CD4-positive, alpha-beta T cell treated with Interleukin-6 for 4 hours (primary cell): ENCODE data around the gene PRR5.

Source experiments
- DNase-seq: peaks from one replicate; pipeline ENCODE4 v3.0.0-alpha.2; 2020; ENCODE audit warnings: mixed read lengths

Gene PRR5

DNA sequence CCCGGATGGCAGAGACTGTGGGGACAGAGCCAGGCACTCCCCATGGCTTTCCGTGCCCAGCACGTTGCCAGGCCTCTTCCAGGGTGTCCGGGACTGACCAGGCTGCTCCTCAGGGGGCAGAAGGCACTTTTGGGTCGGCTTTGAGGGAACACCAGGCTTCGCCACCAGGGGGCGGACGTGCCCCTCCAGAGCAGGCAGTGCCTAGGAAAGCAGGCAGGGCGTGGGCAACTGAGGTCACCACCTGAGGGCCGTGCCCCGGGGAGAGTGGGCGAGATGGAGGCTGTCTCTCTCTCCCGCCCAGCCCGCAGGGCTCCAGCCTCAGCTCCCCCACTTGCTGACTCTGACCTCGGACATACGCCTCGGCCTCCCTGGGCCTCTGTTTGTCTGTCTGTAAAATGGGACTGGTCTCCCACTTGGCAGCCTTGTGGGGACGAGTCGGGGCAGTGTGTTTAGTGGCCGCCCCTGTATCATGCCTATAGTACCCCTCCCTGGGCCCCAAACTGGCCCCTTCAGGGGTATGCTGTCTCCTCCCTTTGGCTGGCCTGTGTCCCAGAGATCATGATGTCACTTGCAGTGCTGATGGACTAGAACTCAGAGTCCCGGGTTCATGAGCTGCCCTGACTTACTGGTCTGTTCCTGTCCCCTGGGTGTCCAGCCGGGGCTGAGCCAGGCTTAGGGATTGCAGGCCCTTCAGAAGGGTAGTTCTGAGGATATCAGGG lies 4.4 kb upstream of the PRR5 start:
- DNase-seq: peak; percentile 90

DNA sequence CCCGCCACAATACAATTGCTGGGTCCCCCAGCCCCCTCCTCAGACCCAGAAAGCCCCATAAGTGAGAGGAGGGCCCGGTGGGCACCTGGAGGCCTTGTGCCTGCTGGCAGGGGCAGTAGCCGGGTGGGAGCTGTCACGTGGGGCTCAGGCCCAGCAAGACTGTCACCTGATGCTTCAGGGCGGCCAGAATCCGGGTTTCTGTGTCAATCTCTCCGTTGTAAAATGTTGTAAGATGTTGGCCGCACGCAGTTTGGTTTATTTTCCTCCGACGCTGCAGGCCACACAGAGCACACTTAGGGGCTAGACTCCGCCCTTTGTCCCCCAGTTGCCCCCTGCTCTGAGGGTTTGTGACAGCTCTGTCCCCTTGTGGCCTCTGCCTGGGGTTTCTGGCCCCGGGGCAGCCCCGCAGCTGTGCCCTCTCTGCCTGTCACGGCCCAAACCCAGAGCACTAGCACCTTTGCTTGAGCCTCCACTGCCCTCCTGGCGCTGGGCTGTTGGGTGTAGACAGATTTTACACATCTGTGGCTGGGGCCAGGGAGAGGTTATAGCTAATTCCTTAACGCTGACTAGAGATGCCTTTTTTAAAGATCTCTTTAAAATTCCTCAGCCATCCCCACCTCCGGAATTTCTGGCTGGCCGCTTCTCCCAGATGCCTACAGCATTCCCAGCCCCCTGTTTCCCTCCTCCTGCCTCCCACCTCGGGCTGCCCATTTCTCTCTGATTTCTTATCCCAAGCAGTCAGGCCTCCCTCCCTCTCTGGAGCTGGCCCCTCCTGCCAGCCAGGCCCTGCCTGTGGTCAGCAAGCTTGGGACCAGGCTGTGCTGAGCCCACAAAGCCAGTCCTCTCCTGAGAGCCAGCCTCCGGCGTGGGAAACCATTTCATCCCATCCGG lies 3.2 kb upstream of the PRR5 start:
- no peak for DNase-seq

DNA sequence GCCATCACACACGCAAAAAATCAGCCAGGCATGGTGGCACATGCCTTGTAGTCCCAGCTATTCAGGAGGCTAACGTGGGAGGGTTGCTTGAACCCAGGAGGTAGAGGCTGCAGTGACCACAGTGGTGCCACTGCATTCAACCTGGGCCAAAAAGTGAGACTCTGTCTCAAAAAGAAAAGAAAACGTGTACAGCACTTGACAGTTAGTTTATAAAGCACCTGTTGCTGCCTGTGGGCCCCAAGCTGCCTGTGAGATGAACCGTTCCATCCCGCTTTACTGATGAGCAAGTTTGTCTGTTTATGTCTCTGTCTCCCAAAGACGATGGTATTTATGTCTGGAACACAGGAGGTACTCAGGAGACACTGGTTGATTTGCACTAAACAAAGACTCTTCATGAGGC lies 1.5 kb upstream of the PRR5 start:
- DNase-seq: no peak

DNA sequence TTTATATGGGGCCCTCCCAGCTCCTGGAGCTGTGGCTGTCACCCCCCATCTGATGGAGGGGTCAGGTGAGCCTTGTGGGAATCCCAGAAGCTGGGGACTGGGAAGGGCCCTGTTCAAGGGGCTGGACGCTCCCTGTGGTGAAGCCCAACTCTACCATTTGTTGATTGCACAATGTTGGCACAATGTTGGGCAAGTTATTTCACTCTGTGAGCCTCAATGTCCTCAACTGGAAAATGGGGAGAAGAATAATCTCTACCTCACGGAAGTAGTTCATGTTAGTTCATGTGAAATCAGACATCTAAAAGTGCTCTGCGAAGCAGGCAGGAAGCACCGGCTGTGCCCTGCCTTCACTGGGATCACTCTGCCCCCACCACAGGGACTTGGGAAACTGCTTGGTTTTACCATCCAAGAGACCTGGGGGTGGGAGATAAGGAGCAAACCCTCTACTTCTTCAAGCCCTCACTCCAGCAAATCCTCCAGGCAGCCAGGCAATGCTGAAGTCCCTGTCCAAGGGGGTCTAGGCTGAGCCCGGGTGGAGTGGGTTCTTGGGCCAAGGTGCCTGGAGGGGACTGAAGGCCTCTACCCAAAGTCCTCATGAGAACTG lies 715 bp upstream of the PRR5 start:
- DNase-seq: no peak

DNA sequence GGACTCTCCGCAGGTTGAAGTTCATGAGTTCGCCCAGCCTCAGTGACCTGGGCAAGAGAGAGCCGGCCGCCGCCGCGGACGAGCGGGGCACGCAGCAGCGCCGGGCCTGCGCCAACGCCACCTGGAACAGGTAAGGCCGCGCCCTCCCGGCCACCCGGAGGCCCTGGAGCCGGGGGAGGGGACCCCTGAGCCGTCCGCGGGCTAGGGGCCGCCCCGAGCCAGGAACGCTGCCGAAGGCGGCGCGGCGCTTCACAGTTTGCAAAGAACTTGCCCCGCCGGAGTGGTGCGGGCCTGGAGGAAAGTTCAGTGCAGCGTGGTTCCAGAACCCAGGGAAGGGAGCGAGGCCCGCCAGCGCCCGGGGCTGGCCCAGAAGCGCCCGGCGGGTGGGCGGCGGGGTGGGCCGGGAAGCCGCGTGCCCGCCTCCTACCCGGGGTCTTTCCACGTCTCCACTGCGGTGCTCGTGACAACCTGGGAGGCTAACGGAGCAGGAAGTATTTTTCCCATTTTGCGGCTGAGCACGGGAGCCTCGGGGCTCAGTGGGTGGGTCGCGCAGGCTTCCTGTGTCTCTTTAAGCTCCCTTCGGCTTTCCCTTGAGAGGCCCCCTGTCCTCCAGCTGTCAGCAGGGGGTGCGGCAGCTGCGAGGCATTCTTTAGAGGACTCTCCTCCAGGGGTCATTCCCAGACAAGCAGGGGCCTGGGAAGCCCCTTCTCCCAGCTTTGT lies 635 bp downstream of the PRR5 start:
- DNase-seq: peak; percentile 33

DNA sequence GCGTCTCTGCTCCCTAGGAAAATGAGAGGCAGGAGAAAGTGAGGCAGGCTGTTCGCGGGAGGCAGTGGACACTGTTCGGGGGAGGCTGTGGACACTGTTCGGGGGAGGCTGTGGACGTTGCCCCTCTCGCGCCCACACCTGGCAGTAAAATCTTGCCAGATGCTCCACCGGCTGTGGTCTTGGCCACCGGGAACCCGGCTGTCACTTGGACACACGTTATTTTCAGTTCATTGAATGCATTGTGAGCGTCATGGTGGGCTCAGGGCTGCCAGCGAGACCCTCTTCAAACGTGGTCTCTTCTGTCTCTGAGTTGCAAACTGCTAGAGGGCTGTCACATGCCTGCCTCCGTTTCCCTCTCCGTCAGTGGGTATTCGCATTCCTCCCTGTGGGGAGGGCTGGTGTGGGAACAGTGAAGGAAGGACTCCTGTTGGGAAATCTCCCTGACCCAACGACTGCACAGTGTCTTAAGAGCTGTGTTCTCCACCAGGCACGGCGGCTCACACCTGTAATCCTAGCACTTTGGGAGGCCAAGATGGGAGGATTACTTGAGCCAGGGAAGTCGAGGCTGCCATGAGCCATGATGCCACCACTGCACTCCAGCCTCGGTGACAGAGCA lies 1.4 kb downstream of the PRR5 start:
- no peak for DNase-seq

DNA sequence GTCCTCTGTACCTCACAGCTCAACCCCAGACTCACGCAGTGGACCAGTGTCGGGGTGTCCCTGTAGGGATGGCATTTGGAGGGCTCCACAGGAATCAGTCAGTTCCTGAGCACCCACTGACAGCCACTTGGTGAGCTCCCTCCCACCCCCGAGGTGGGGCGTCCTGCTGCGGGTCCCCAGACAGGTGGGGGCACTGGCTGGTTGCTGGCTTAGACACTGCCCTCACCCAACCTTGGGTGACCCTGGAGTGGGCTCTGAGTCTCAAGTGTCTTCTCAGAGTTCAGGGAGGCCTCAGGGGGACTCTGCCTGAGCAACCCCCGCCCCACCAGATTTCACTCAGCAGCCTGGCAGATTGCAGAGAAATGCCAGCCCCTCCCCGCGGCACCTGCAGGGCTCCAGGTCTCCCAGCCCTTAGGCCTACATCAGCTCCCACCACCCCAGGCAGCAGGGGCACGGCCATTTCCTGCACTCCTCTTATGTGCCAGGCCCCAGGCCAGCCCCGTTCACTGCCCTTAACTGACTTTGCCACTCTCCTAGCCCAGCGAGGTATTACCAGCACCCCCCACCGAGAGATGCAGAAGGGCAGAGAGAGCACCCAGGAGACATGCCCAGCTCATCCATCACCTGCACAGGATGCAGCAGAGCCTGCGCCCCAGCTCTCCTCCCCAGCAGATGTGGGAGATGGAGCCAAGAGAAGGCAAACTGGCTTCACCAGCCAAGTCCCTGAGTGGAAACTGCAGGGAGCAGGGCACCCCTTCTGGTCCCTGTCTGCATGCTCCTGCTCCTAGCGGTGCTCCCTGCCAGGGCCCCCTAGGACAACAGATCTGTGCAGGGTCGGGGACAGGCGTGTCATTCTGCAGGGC lies 2.4 kb downstream of the PRR5 start:
- no peak for DNase-seq

DNA sequence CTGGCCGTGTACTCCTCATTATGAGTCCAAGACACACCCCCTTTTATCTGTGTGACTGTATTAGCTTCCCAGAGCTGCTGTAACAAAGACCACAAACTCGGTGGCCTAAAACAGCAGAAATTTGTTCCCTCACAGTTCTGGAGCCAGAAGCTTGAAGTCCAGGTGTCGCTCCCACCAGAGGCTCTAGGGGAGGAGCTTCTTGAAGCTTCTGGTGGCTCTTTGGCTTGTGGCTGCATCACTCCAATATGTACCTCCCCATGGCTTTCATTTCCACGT lies 3.0 kb downstream of the PRR5 start:
- no peak for DNase-seq

DNA sequence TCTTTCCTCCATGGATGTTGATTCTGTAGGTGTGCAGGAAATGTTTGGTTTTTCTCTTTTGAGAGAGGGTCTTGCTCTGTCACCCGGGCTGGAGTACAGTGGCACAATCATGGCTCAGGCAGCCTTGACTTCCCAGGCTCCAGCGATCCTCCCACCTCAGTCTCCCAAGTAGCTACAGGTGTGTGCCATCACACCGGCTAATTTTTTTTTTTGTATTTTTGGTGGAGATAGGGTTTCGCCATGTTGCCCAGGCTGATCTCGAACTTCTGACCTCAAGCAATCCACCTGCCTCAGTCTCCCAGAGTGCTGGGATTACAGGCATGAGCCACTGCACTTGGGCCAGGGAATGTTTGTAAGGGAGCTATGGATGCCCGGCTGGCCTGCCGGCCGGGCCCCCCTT lies 4.5 kb downstream of the PRR5 start:
- DNase-seq: no peak

DNA sequence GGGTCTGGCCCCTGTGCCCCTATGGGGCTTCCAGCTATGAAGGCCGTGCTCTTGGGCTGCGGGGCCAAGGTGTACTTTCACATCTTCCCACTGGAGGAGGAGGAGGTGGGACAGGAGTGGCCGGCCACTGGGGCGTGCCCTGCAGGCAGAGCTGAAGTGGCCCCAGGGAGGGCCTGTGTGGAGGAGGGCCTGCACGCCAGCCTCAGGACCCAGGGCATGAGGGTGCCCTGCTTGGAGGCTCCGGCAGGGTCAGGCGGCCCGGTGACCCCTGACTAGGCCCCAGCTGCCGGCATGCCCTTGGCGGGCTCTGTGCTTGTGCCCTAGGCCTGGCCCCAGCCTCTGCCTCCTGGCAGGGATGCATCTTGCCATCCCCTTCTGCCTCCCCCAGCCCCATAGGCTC lies 5.2 kb downstream of the PRR5 start:
- no peak for DNase-seq

DNA sequence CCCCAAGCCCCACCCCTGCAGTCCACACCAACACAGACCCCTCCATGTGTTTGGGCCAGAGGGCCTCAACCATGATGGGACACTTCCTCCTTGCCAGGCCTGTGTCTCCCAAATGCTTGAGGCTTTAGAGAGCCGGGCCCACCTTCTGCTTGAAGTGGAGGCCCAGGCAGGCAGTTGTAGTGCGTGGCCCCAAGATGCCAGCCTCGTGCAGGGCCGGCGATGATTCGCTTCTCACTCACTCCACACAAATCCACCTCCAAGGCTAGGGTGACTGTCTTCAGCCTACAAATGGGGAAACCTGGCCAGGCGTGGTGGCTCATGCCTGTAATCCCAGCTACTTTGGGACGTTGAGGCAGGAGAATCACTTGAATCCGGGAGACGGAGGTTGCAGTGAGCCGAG lies 5.7 kb downstream of the PRR5 start:
- no peak for DNase-seq

DNA sequence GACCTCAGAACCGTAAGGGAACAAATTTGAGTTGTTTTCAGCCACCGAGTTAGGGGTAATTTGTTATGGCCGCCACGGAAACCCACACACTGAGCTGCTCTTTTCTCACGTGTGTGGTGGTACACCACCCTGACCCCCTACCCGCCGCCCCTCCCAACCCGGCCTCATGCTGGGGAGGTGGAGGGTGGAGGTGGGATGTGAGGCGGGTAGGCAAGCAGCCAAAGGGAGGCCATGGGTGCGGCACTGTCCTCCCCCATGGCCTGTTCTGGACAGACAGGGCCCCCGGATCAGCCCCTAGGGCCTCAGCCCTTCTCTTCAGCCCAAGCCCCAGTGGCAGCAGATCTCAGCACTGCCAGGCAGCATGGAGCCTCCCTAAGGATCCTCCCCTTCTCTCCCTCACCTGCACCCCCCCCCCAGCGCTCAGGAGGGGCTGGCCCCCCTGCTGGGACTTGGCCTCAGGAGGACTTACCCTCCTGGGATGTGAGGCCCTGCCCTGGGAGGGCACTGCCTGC lies 7.9 kb downstream of the PRR5 start:
- DNase-seq: no peak

DNA sequence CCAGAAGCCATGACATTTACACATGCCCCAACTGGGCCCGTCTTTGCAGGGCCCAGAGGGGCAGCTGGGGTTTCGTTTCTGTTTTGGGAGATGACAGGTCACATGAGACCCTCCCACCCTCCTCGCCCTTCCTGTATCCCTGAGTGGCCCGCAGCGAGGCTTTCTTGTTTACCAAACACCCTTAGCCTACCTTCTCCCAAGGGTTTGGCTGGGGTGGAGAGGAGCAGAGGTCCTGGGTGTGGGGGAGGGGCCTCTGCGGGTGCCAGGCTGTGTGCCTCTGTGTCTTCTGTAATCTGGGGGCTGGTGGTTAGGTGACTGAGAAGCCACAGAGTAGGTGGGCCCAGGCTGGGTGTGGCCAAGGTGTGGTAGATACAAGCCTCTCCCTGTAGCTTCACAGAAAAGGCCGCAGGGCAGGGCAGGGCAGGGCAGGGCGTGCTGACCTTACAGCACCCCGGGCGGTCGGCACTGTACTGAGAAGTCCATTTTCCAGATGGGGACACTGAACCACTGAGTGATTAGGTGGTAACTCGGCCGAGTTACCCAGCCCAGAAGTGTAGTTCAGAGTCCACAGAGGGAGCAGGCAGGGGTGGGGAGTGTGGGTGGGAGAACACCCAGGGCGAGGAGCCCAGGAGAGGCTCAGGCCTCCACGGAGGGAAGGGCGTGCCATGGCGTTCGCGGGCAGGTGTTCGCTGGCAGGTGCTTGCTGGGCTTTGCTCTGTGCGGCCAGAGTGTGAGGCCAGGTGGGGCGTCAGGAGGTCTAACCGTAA lies 8.7 kb downstream of the PRR5 start:
- no peak for DNase-seq

DNA sequence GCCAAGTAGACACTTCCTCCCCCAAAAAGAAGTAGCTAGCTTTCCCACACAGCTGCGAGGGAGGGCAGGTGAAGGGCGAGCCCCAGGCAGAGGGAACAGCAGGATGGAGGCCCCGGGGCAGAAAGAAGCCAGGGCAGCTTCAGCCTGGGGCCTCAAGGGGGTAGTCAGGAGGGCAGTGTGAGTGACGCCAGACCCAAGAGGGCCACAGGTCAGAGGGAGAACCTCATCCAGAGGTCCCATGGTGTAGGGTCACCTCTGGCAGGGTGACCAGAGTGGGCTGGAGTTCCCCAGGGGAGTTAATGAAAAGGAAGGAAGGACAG lies 9.2 kb downstream of the PRR5 start:
- no peak for DNase-seq

DNA sequence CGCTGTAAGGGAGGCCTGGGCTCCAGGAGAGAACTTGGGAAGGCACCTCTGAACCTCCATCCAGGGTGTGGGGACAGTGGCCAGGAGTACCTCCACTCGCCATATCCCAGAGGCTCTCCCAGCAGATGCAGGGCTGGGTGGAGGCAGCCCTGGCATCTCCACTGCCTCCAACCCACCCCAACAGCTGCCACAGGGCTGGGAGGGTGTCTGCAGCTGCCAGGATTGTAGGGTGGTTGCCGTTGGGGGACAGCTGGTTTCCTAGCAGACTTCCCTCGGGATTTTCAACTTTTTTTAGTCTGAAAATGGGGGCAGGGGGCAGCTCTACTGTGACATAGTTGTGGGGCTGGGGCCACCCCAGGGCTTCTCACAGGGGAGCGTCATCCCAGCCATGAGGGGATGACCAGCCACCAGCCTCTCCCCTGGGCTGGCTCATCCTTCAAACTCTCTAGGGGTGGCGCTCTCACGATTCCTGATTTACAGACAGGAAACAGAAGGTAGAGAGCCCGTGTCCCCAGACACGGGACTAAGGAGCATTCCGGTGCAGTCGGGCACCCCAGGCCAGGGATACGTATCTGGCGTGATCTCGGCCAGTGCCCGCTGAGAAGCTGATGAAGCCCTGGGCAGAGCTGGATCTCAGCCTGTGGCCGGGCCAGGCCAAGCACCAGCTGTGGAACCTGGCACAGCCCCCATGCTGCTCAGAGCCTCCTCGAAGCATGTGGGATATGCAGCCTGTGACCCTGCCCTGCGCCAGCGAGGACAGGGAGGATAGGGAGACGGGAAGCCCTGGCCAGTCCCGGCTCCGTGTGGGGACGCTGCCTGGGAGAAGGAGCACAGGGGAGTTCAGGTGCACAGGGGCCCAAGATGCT lies 9.9 kb downstream of the PRR5 start:
- DNase-seq: no peak

DNA sequence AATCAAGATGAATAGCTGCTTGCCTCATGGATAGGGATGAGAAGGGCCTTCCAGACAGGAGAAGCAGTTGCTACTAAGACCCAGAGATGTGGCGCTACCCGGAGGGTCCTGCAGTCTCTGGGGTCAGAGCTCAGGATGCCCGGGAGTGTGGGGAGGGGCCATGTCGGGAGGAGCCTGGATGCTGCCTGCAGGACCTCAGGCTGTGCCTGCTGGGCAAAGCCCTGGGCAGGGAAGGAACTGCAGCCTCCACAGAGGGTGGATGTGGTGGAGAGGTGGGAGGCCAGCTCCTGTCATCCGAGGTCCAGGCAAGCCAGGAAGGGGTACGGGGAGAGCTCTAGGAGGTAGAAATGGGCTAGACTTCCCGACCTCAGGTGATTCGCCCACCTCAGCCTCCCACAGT lies 11.0 kb downstream of the PRR5 start:
- DNase-seq: no peak

DNA sequence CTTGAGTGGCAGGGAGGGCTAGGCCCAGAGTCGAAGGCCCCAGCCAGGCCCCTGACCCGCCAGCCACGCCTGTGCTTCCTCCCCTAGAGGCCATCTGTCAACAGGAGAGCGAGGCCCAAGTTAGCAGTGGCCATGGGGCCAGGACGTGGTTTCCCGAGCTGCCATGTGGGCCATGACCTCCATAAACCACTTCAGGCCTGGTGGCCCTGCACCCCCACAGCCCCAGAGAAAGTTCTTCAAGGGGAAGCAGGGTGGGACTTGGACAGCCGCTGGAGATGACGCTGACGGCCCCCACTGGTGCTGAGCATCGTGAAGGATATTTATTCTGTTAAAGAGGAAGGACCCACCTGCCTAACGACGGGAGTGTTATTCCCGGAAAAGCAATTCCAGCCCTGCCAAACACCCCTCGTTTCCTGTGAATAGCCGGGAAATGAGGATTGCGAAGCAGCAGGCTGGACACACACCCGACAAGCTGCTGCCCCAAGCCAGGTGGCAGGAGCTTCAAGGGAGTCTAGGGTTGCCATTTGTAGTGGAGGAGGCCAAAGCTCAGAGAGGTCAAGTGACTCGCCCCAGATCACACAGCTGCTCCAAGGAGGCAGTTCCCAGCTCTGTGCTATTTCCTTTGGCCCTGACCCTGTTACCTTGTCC lies 12.8 kb downstream of the PRR5 start:
- no peak for DNase-seq

DNA sequence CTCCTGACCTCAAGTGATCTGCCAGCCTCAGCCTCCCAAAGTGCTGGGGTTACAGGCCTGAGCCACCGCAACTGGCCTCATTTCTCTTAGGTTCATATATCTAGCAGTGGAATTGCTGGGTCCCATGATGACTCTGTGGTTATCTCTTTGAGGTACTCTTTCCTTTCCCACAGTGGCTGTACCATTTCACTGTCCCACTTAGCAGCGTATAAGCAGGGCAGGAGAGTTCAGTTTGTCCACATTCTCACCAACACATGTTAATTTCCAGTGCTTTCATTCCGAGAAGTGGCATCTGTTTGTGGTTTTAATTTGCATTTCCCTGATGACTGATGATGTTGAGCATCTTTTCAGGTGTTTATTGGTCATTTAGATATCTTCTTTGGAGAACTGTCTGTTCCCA lies 16.4 kb downstream of the PRR5 start:
- no peak for DNase-seq

DNA sequence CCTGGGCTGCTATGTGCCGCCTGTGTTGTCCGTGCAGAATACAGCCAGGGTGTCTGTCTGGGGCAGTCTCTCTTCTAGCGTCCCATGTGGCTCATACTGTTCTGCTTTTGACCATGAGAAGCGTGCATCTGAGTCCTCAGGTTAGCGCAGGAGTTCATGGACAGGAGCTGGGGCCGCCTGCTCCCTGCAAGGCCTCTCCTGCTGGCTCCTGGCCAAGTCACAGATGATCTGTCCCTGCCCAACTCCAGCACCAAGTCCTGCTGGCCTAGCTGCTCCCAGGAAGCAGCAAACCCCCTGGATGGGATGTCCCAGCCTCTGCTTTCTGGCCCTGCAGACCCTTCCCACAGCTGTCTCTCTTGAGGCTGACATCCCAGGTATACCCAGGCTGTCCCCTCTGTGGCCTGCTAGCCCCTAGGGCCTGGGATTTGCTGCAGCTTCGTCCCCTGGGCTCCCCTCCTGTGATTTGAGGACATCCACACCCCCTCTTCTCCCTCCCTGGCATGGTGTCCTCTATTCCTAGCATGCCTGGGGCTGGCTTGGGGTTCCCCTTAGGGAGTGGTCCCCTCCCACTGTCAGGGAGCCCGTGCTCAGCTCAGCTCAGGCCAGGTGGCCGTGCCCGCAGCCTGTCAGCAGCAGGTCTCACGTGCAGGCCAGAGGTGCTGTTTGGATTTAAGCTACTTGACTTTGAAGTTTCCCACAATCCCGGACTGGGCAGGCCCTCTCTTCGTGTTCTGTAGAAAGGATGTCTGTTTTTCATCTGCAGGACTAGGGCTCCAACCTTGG lies 17.8 kb downstream of the PRR5 start:
- no peak for DNase-seq
